DLD1 (cell line): Measurements from ENCODE around the gene ITPRIPL1.

Source experiments
- in situ Hi-C: cut with HindIII; loops from 2 replicates; pipeline ENCODE4 v1.10.0; 2017; ENCODE audit warnings: low sequenced_read_pairs

ITPRIPL1 gene

GRCh38 chr2:96320728-96321622, 4.1 kb upstream of the ITPRIPL1 start:
- in situ Hi-C loops = no loop called here

GRCh38 chr2:96323849-96324248, 1.3 kb upstream of the ITPRIPL1 start:
- in situ Hi-C loops = no loop called here

GRCh38 chr2:96324721-96325040, 436 bp upstream of the ITPRIPL1 start:
- in situ Hi-C loops = no loop called here

GRCh38 chr2:96325884-96326255, 753 bp downstream of the ITPRIPL1 start:
- in situ Hi-C loops = no loop called here

GRCh38 chr2:96326564-96326963, 1.4 kb downstream of the ITPRIPL1 start:
- in situ Hi-C loops = no loop called here

- in situ Hi-C loops = no loop called here
These were observed 2.1 kb downstream of the ITPRIPL1 start for GRCh38 chr2:96326990-96327820.

- in situ Hi-C loops = no loop called here
These were observed 4.3 kb downstream of the ITPRIPL1 start for GRCh38 chr2:96329456-96329855.

GRCh38 chr2:96329874-96330273, 4.8 kb downstream of the ITPRIPL1 start:
- in situ Hi-C loops = no loop called here

GRCh38 chr2:96330407-96330806, 5.3 kb downstream of the ITPRIPL1 start:
- in situ Hi-C loops = no loop called here

- in situ Hi-C loops = no loop called here
These were observed 8.6 kb downstream of the ITPRIPL1 start for GRCh38 chr2:96333708-96334107.

GRCh38 chr2:96336104-96336775, 11.1 kb downstream of the ITPRIPL1 start:
- in situ Hi-C loops = no loop called here

GRCh38 chr2:96336873-96337272, 11.8 kb downstream of the ITPRIPL1 start:
- in situ Hi-C loops = no loop called here

GRCh38 chr2:96340493-96341414, 15.6 kb downstream of the ITPRIPL1 start:
- in situ Hi-C loops = no loop called here

- in situ Hi-C loops = no loop called here
These were observed 16.5 kb downstream of the ITPRIPL1 start for GRCh38 chr2:96341641-96342040.

- in situ Hi-C loops = no loop called here
These were observed 17.0 kb downstream of the ITPRIPL1 start for GRCh38 chr2:96342085-96342484.

GRCh38 chr2:96344011-96344410, 18.9 kb downstream of the ITPRIPL1 start:
- in situ Hi-C loops = no loop called here

GRCh38 chr2:96345438-96345837, 20.3 kb downstream of the ITPRIPL1 start:
- in situ Hi-C loops = no loop called here

GRCh38 chr2:96345868-96346462, 20.8 kb downstream of the ITPRIPL1 start:
- in situ Hi-C loops = no loop called here

GRCh38 chr2:96347395-96347794, 22.3 kb downstream of the ITPRIPL1 start:
- in situ Hi-C loops = no loop called here

- in situ Hi-C loops = no loop called here
These were observed 28.0 kb downstream of the ITPRIPL1 start for GRCh38 chr2:96353032-96353561.
